Tibial nerve (tissue), 4 donors: ENCODE measurements around the gene MARCO.

Experiments
- EP300 ChIP-seq, 2 donors: sonication (generic); formaldehyde crosslinking; IDR thresholded peaks; one replicate each; pipeline ENCODE4 v1.6.1; 2017; ENCODE audit warnings: antibody characterized with exemption in 2 of 2, mild to moderate bottlenecking in 1 of 2
- POLR2A ChIP-seq, 2 donors: fragments of 450-650 bp; IDR thresholded peaks; one replicate each; pipeline ENCODE4 v1.6.1; 2017; ENCODE audit warnings: antibody characterized with exemption in 2 of 2, mild to moderate bottlenecking in 2 of 2, moderate library complexity in 2 of 2
- TF ChIP-seq, protein P1 (sequence below), 5 experiments: fragments of 200-600 bp in 3 of 5; fragments of 450-650 bp in 2 of 5; sonication (generic) in 3 of 5; IDR thresholded peaks; one replicate each; pipeline ENCODE4 v1.5.1; 2016 to 2019; ENCODE audit warnings: antibody characterized with exemption in 5 of 5, mild to moderate bottlenecking in 3 of 5, moderate library complexity in 2 of 5

GRCh38 chr2:118987886-118988285, 45.9 kb downstream of the MARCO start:
- TF ChIP-seq, protein P1, sequence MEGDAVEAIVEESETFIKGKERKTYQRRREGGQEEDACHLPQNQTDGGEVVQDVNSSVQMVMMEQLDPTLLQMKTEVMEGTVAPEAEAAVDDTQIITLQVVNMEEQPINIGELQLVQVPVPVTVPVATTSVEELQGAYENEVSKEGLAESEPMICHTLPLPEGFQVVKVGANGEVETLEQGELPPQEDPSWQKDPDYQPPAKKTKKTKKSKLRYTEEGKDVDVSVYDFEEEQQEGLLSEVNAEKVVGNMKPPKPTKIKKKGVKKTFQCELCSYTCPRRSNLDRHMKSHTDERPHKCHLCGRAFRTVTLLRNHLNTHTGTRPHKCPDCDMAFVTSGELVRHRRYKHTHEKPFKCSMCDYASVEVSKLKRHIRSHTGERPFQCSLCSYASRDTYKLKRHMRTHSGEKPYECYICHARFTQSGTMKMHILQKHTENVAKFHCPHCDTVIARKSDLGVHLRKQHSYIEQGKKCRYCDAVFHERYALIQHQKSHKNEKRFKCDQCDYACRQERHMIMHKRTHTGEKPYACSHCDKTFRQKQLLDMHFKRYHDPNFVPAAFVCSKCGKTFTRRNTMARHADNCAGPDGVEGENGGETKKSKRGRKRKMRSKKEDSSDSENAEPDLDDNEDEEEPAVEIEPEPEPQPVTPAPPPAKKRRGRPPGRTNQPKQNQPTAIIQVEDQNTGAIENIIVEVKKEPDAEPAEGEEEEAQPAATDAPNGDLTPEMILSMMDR (IDR thresholded peaks at IDR 0.05), result no peak
- TF ChIP-seq POLR2A (IDR thresholded peaks at IDR 0.05), result no peak
- no peak for TF ChIP-seq EP300 (IDR thresholded peaks at IDR 0.05)
